Right lobe of liver (tissue), 4 donors: ENCODE results near the gene ANGPTL3.

Experiments used
- POLR2A ChIP-seq: fragments of 450-650 bp; IDR thresholded peaks from one replicate; pipeline ENCODE4 v1.6.1; 2017; ENCODE audit warnings: antibody characterized with exemption, mild to moderate bottlenecking
- TF ChIP-seq, protein P1 (sequence below), 4 donors: fragments of 200-600 bp in 3 of 4; fragments of 450-650 bp in 1 of 4; IDR thresholded peaks; one replicate each; pipeline versions ENCODE4 v1.5.1 to v1.8.0; 2016 to 2022; ENCODE audit warnings: antibody characterized with exemption in 4 of 4, mild to moderate bottlenecking in 2 of 4
- donor health status: DM: no; HTN: no; CAD: no.
- donor health status: DM: no; HTN: no; CAD: no.
- donor health status: DM: no; HTN: yes; CAD: no.

DNA sequence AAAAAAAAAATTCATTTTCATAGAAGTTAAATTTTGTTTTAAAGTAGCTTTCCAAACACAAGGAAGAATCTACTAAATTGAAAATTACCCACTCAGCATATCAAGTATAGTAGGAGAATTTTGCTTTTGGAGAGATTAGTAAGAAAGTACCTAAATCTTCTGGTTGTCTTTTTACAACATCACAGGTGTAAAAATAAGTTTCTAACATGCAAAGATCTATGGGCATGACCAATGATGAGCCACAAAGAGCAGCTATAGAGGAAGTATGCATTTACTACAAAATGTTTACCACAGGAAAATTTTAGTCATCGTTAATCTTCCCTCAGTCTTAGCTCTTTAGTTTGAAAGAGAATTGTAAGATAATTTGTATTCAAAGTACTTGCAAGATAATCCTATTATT lies 28.1 kb downstream of the ANGPTL3 start:
- TF ChIP-seq, protein P1, sequence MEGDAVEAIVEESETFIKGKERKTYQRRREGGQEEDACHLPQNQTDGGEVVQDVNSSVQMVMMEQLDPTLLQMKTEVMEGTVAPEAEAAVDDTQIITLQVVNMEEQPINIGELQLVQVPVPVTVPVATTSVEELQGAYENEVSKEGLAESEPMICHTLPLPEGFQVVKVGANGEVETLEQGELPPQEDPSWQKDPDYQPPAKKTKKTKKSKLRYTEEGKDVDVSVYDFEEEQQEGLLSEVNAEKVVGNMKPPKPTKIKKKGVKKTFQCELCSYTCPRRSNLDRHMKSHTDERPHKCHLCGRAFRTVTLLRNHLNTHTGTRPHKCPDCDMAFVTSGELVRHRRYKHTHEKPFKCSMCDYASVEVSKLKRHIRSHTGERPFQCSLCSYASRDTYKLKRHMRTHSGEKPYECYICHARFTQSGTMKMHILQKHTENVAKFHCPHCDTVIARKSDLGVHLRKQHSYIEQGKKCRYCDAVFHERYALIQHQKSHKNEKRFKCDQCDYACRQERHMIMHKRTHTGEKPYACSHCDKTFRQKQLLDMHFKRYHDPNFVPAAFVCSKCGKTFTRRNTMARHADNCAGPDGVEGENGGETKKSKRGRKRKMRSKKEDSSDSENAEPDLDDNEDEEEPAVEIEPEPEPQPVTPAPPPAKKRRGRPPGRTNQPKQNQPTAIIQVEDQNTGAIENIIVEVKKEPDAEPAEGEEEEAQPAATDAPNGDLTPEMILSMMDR (IDR thresholded peaks at IDR 0.05): no peak
- no peak for TF ChIP-seq POLR2A
